Lung (tissue), 12 donors: Measurements from ENCODE around the gene ATP8B4. TPM values are rescaled to one million over a fixed set of nuclear protein-coding genes. Genes with fewer than 3 reads are reported as not detected.
A peak's percentile ranks its signal among the peaks of the same experiment; 100 is the strongest.

ENCODE experiments used
- ATAC-seq: fragments of 200-7000 bp; cut with Tn5 transposase; one replicate; pipeline ENCODE4 v1.9.1; 2020; ENCODE audit warnings: moderate number of reproducible peaks; ENCODE audit not compliant: insufficient read depth, low FRiP score
- DNase-seq, 3 donors: peaks; one replicate each; pipeline ENCODE4 v3.0.0-alpha.2; 2013 to 2017
- H3K27ac ChIP-seq, 2 donors: one replicate each; pipeline ENCODE4 v1.5.1; 2013; ENCODE audit warnings: mild to moderate bottlenecking in 2 of 2, moderate library complexity in 2 of 2, control low read depth in 1 of 2, inconsistent platforms in 1 of 2, low read depth in 1 of 2, low read length in 1 of 2
- H3K27me3 ChIP-seq, 3 donors: one replicate each; pipeline ENCODE4 v1.5.1; 2013; ENCODE audit warnings: low read length in 2 of 3; ENCODE audit not compliant: control insufficient read depth in 3 of 3, insufficient read depth in 3 of 3
- H3K36me3 ChIP-seq, 4 donors: one replicate each; pipeline ENCODE4 v1.5.1; 2013; ENCODE audit warnings: low read length in 4 of 4, mild to moderate bottlenecking in 1 of 4, moderate library complexity in 1 of 4; ENCODE audit not compliant: control insufficient read depth in 4 of 4, insufficient read depth in 4 of 4
- H3K4me1 ChIP-seq, 5 donors: one replicate each; pipeline ENCODE4 v1.5.1; 2013; ENCODE audit warnings: low read length in 5 of 5, mild to moderate bottlenecking in 2 of 5, moderate library complexity in 1 of 5; ENCODE audit not compliant: control insufficient read depth in 5 of 5, insufficient read depth in 5 of 5
- H3K4me3 ChIP-seq: one replicate; pipeline ENCODE4 v1.5.1; 2013; ENCODE audit warnings: mild to moderate bottlenecking, control low read depth, moderate library complexity
- H3K9ac ChIP-seq, 2 donors: one replicate each; pipeline ENCODE4 v1.5.1; 2013; ENCODE audit warnings: low read length in 2 of 2, control low read depth in 1 of 2; ENCODE audit not compliant: insufficient read depth in 1 of 2
- H3K9me3 ChIP-seq, 4 donors: one replicate each; pipeline ENCODE4 v1.5.1; 2013; ENCODE audit warnings: low read length in 3 of 4, mild to moderate bottlenecking in 1 of 4, moderate library complexity in 1 of 4; ENCODE audit not compliant: control insufficient read depth in 4 of 4, insufficient read depth in 3 of 4
- WGBS, 2 donors: extraction: QIAGEN DNeasy Blood & Tissue Kit; methylation state at CpG; one replicate each; pipeline ENCODE4 v1.1.7; 2013; 5-methylcytosine and 5-hydroxymethylcytosine counted together
- polyA plus RNA-seq, 2 donors: library from polyadenylated mRNA; stranded (reverse); fragments of 200-250 nt; gene quantifications; one replicate each; pipeline ENCODE4 v1.2.1, GENCODE V29; 2013
- total RNA-seq, 2 donors: library from RNA; depleted of rRNA in 1 of 2; stranded (reverse); fragments of >200 nt in 1 of 2; gene quantifications; one replicate each; pipeline ENCODE4 v1.2.1, GENCODE V29; 2014 to 2021
- TF ChIP-seq, protein P1 (sequence below): IDR thresholded peaks from 2 replicates; pipeline ENCODE4 v1.5.1; 2012; ENCODE audit warnings: mild to moderate bottlenecking; ENCODE audit errors: control extremely low read depth, extremely low read depth
- donor health status: control.
- donor health status: control.
- donor health status: Bipolar disorder and iron deficiency.
- donor health status: healthy.
- donor health status: DM: yes; HTN: yes; CAD: no.

ATP8B4 gene
- total and polyA plus RNA-seq, 4 donors = 1.6 to 23.1 (median 3.3) TPM

DNA sequence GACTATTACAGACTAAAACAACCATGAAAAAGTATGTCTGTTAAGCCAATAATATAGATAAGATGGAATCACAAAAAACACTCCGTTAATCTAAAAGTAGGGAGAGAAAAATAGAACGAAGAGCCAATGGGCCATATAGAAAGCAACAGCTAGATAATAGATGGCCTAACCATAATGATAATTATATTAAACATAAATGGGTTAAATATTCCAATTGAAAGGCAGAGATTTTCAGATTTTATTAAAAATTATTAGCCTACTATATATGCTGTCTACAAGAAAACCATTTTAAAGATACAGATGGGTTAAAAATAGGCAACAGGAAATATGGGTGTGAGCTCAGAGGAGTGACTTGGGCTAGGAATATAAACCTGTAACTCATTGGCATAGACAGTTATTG, 76.3 kb downstream of the ATP8B4 start:
- Histone ChIP-seq H3K9ac (no peak overlapping the region), H3K4me3 (no peak overlapping the region), H3K27me3 (no peaks in the 10 kb centered on the region), H3K36me3 (no peaks in the 10 kb centered on the region), H3K27ac (no peak overlapping the region), H3K9me3 (peaks cover 0 to 5% (median 1%) of the 10 kb centered on the region in 4 donors), H3K4me1 (no peaks in the 10 kb centered on the region)
- WGBS, 2 donors = 94 to 97% methylated on average over 2 of the region's 2 CpGs
- TF ChIP-seq, protein P1, sequence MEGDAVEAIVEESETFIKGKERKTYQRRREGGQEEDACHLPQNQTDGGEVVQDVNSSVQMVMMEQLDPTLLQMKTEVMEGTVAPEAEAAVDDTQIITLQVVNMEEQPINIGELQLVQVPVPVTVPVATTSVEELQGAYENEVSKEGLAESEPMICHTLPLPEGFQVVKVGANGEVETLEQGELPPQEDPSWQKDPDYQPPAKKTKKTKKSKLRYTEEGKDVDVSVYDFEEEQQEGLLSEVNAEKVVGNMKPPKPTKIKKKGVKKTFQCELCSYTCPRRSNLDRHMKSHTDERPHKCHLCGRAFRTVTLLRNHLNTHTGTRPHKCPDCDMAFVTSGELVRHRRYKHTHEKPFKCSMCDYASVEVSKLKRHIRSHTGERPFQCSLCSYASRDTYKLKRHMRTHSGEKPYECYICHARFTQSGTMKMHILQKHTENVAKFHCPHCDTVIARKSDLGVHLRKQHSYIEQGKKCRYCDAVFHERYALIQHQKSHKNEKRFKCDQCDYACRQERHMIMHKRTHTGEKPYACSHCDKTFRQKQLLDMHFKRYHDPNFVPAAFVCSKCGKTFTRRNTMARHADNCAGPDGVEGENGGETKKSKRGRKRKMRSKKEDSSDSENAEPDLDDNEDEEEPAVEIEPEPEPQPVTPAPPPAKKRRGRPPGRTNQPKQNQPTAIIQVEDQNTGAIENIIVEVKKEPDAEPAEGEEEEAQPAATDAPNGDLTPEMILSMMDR = no peak
- no peak for DNase-seq
- no peak for ATAC-seq

DNA sequence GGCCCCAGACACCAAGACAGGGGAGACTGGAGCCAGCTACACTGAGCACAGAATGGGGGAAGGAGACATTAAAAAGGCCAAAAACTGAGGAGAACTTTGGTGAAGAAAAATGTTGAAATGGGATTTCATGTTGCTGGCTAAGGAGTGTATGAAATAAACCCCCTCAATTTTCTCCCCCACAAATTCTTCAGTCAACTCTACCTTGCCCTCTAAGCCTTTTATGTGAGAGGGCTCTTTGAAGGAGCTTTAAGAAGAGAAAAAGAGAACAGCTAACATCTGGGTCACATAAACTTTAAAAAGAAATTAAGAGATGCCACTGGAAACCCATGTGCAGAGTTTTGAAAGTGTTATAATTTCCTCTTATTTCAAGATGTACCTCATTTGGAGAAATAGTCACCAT, 88.6 kb downstream of the ATP8B4 start:
- H3K4me1 ChIP-seq = no peaks in the 10 kb centered on the region
- ATAC-seq = no peak
- TF ChIP-seq, protein P1 = no peak
- no peak overlapping the region for H3K4me3 ChIP-seq
- DNase-seq = no peak
- no peak overlapping the region for H3K27ac ChIP-seq
- H3K36me3 ChIP-seq = no peaks in the 10 kb centered on the region
- H3K9me3 ChIP-seq = peaks cover 0 to 2% (median 0%) of the 10 kb centered on the region in 4 donors
- no peak overlapping the region for H3K9ac ChIP-seq
- H3K27me3 ChIP-seq = no peaks in the 10 kb centered on the region

DNA sequence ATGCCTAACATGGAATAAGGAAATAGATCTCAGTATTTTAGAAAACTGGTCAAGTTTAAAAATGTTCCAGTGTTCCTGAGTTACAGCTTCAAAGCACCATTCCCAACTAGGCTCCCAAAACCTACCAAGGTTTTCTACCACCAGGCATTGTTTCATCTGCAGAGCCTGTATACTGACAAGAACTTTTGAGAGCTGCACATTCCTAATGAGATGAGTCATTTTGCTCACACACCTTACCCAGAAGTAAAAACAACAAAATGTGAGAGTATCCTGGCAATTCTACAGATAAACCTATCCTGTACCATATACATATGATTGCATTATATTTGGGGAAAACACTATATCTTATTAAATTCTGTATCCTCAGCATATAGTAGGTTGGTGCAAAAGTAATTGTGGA, 90.7 kb downstream of the ATP8B4 start:
- Histone ChIP-seq H3K9me3 (peaks cover 0 to 2% (median 0%) of the 10 kb centered on the region in 4 donors), H3K4me3 (no peak overlapping the region), H3K36me3 (no peaks in the 10 kb centered on the region), H3K9ac (no peak overlapping the region), H3K27me3 (no peaks in the 10 kb centered on the region), H3K27ac (no peak overlapping the region), H3K4me1 (peaks cover 0 to 10% (median 0%) of the 10 kb centered on the region in 5 donors)
- ATAC-seq (no peak), DNase-seq (no peak)
- TF ChIP-seq, protein P1 = no peak

DNA sequence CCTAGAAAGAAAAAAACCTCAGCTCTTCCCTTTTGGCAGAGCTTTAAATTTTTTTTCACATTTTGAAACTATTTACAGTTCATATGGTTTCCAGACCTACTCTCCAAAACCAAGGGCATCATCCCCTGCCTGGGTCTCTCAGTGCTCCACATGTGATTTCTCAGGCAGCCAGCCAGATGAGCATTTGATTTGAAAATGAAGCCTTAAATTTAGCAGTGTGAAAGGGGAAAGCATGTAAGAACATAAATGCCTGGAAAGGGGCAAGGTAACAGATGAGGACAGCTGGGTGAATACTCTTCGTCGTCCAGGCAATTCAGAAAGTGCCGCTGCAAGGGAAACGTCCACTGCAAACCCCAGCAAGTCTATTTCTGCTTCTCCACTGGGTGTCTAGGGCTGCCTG, 94.8 kb downstream of the ATP8B4 start:
- no peaks in the 10 kb centered on the region for H3K27me3 ChIP-seq
- no peak overlapping the region for H3K27ac ChIP-seq
- DNase-seq (peak; percentile 65 to 86 (median 81)), ATAC-seq (no peak)
- no peaks in the 10 kb centered on the region for H3K36me3 ChIP-seq
- TF ChIP-seq, protein P1 = no peak
- no peak overlapping the region for H3K4me3 ChIP-seq
- peaks cover 0 to 2% (median 0%) of the 10 kb centered on the region in 4 donors for H3K9me3 ChIP-seq
- H3K4me1 ChIP-seq = peaks cover 0 to 10% (median 0%) of the 10 kb centered on the region in 5 donors
- 77 to 84% methylated on average over 4 of the region's 4 CpGs for WGBS, 2 donors
- H3K9ac ChIP-seq = no peak overlapping the region
